ENCODE measurements around the gene IL1B.

GRCh38 chr2:112787294-112787693 lies 49.3 kb downstream of the IL1B start:
- TF ChIP-seq EZH2 (IDR thresholded peaks at IDR 0.05; ENCODE audit: low read depth) (no peak), CTCF (conservative IDR thresholded peaks at IDR 0.05) (no peak)
